Measurements from ENCODE around the gene PRICKLE2.

- TF ChIP-seq, protein P1, sequence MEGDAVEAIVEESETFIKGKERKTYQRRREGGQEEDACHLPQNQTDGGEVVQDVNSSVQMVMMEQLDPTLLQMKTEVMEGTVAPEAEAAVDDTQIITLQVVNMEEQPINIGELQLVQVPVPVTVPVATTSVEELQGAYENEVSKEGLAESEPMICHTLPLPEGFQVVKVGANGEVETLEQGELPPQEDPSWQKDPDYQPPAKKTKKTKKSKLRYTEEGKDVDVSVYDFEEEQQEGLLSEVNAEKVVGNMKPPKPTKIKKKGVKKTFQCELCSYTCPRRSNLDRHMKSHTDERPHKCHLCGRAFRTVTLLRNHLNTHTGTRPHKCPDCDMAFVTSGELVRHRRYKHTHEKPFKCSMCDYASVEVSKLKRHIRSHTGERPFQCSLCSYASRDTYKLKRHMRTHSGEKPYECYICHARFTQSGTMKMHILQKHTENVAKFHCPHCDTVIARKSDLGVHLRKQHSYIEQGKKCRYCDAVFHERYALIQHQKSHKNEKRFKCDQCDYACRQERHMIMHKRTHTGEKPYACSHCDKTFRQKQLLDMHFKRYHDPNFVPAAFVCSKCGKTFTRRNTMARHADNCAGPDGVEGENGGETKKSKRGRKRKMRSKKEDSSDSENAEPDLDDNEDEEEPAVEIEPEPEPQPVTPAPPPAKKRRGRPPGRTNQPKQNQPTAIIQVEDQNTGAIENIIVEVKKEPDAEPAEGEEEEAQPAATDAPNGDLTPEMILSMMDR (IDR thresholded peaks at IDR 0.05) = no peak
- no peak for TF ChIP-seq POLR2A (IDR thresholded peaks at IDR 0.05)
Measured at GRCh38 chr3:64216274-64217147, 8.8 kb downstream of the PRICKLE2 start.

All from body of pancreas (tissue), 4 donors.